ENCODE measurements around the gene PCBP3. TPM values are rescaled to one million over a fixed set of nuclear protein-coding genes. Genes with fewer than 3 reads are reported as not detected.

Gene PCBP3
- total RNA-seq, 1 donor from 2014 or later = not detected

DNA sequence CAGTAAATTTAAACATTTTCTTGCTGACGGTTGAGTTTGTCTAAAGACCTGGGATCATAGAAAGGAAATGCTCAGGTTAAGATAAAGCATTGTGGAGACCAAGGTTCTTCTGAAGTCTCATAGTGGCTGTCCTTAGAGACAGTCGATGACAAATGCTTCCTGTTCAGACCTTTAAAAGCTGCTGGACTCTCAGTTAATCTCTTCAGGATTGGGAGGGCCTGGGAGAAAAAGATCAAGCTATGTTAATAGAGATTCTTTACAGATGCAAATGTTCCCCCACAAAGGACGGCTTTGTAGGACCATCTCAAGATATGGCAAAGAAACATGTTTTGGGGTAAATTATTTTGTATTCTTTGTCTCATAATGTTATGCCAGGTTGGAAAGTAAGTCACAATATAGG lies 213.4 kb downstream of the PCBP3 start:
- H3K27me3 ChIP-seq (ENCODE audit: control insufficient read depth, insufficient read depth, low read length) = no peaks in the 10 kb centered on the region
- no peaks in the 10 kb centered on the region for H3K36me3 ChIP-seq (ENCODE audit: control insufficient read depth, insufficient read depth, low read length)
- DNase-seq (ENCODE audit: low read depth) (no peak), FAIRE-seq (no peak)
- TF ChIP-seq, protein P1, sequence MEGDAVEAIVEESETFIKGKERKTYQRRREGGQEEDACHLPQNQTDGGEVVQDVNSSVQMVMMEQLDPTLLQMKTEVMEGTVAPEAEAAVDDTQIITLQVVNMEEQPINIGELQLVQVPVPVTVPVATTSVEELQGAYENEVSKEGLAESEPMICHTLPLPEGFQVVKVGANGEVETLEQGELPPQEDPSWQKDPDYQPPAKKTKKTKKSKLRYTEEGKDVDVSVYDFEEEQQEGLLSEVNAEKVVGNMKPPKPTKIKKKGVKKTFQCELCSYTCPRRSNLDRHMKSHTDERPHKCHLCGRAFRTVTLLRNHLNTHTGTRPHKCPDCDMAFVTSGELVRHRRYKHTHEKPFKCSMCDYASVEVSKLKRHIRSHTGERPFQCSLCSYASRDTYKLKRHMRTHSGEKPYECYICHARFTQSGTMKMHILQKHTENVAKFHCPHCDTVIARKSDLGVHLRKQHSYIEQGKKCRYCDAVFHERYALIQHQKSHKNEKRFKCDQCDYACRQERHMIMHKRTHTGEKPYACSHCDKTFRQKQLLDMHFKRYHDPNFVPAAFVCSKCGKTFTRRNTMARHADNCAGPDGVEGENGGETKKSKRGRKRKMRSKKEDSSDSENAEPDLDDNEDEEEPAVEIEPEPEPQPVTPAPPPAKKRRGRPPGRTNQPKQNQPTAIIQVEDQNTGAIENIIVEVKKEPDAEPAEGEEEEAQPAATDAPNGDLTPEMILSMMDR (IDR thresholded peaks at IDR 0.05; ENCODE audit: insufficient read depth, low read length, severe bottlenecking) = no peak
- no peak overlapping the region for H3K4me3 ChIP-seq (ENCODE audit: low read depth, low read length)

DNA sequence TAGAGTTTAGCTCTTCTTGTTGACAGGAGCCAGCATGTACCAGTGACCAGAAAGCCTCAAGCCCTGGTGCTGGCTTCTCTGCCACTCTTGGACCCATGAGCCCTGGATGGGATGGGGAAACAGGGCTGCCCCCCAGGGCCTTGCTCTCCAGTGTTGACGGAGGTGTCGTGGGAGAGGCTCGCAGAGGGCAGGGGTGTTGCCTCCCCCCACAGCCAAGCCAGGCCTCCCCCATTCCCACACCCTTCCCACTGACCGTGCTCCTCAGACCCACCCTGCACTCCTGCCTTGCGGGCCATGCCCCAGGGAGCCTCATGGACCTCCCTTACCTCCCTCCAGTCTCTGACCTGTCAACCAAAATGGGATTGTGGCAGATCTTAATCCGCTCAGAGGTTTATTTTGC lies 214.2 kb downstream of the PCBP3 start:
- H3K27me3 ChIP-seq (ENCODE audit: control insufficient read depth, insufficient read depth, low read length) = no peaks in the 10 kb centered on the region
- H3K4me3 ChIP-seq (ENCODE audit: low read depth, low read length) = no peak overlapping the region

DNA sequence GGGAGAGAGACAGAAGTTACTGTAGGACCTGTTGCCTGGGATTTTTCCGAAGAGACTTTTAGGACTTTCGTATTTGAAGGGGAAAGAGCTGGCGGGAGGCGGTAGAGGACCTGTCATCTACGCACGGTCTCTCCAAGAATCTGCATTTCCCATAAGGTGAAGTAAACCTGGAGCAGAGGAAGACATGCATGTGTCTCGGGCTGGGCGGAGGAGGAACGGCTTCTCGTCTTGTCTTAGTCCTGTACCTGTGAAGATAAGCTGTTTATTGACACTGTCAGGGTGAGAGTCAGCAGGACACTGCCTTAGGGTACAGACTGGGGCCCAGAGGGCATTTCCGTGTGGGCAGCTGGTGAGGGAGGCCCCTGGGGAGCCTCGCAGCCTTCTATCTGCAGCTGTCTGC lies 214.7 kb downstream of the PCBP3 start:
- no peaks in the 10 kb centered on the region for H3K27me3 ChIP-seq (ENCODE audit: control insufficient read depth, insufficient read depth, low read length)
- no peaks in the 10 kb centered on the region for H3K36me3 ChIP-seq (ENCODE audit: control insufficient read depth, insufficient read depth, low read length)
- TF ChIP-seq, protein P1 (IDR thresholded peaks at IDR 0.05; ENCODE audit: insufficient read depth, low read length, severe bottlenecking) = no peak
- FAIRE-seq (no peak), DNase-seq (ENCODE audit: low read depth) (no peak)
- H3K4me3 ChIP-seq (ENCODE audit: low read depth, low read length) = no peak overlapping the region

More for the DNA sequence above, 214.2 kb downstream of the PCBP3 start:
- DNase-seq (ENCODE audit: low read depth) (no peak), FAIRE-seq (no peak)
- TF ChIP-seq, protein P1 (IDR thresholded peaks at IDR 0.05; ENCODE audit: insufficient read depth, low read length, severe bottlenecking) = no peak
- no peaks in the 10 kb centered on the region for H3K36me3 ChIP-seq (ENCODE audit: control insufficient read depth, insufficient read depth, low read length)

DNA sequence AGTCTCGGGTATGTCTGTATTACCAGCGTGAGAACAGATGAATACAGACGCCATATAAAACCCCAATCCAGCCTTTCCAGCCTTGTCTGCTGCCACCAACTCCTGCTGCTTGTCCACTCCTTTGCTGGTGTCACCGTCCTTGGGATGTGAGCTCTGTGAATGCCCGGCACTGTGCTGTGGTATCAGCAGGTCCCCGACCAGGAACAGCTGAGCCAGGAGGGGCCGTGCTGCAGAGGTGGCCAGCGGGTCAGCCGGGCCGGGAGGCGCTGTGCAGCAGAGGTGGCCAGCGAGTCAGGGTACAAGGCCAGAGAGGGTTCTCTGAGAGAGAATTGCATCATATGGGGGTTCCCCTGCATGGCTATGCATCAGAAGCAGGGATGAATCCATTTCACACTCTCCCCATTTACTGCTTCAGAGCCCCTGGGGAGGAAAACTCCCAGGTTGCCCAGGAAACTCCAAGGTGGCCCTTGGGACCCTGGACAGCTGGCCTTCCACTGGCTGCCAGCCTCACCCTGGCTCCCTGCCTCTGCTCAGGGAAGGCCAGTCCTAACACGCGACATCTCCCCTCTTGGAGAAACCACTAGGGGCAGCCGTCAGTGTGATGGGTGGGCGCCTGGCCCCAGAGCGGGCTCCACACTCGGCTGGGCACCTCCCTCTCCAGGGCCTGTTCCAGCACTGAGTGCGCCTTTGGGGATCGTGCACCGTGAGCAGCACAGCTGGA lies 215.7 kb downstream of the PCBP3 start:
- TF ChIP-seq, protein P1 (IDR thresholded peaks at IDR 0.05; ENCODE audit: insufficient read depth, low read length, severe bottlenecking) = no peak
- DNase-seq (ENCODE audit: low read depth) (no peak), FAIRE-seq (no peak)
- Histone ChIP-seq H3K36me3 (ENCODE audit: control insufficient read depth, insufficient read depth, low read length) (no peaks in the 10 kb centered on the region), H3K27me3 (ENCODE audit: control insufficient read depth, insufficient read depth, low read length) (no peaks in the 10 kb centered on the region), H3K4me3 (ENCODE audit: low read depth, low read length) (no peak overlapping the region)

DNA sequence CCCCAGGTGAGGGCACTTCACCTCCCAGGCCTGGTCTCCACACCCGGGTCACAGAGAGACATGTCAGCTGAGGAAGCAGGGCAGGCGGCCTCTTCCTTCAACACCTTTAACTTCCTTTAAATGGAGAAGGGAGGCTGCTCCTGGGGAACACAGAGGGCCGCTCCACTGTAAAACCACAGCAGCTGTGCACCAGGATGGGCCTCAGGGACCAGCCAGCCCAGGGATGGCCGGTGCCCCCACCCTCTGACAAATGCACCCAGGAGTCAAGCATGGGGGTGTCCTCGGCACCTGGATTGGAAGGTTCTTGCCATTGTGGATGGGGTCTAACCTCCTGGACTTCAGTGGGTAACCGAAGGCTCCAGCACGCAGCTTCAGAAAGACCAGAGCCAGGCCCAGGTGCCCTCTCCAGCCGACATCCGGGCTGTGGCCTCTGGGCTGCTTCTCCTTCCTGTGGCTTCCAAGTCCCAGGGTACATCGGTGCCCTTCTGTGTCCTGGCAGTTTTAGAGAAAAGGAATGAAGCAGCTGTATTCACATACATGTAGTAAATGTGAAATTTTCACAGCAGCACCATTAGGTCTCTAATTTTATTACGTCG lies 216.3 kb downstream of the PCBP3 start:
- H3K27me3 ChIP-seq (ENCODE audit: control insufficient read depth, insufficient read depth, low read length) = no peaks in the 10 kb centered on the region
- TF ChIP-seq, protein P1 (IDR thresholded peaks at IDR 0.05; ENCODE audit: insufficient read depth, low read length, severe bottlenecking) = no peak
- H3K4me3 ChIP-seq (ENCODE audit: low read depth, low read length) = no peak overlapping the region
- no peaks in the 10 kb centered on the region for H3K36me3 ChIP-seq (ENCODE audit: control insufficient read depth, insufficient read depth, low read length)
- DNase-seq (ENCODE audit: low read depth) = no peak
- FAIRE-seq = no peak

All from bronchial epithelial cell (primary cell).